ENCODE results near the gene TRAK1.

GRCh38 chr3:42094691-42095391, 3.7 kb downstream of the TRAK1 start:
- TF ChIP-seq CTCF (IDR thresholded peaks at IDR 0.05; ENCODE audit: low read length) (no peak), EZH2phosphoT487 (IDR thresholded peaks at IDR 0.05; ENCODE audit: low read length) (no peak)

All from MM.1S (cell line).